GDM1 (cell line): ENCODE measurements around the gene OCA2.

Experiments
- DNase-seq: peaks from one replicate; lab custom pipeline; 2025; lab: John Stamatoyannopoulos, UW

Gene OCA2

DNA sequence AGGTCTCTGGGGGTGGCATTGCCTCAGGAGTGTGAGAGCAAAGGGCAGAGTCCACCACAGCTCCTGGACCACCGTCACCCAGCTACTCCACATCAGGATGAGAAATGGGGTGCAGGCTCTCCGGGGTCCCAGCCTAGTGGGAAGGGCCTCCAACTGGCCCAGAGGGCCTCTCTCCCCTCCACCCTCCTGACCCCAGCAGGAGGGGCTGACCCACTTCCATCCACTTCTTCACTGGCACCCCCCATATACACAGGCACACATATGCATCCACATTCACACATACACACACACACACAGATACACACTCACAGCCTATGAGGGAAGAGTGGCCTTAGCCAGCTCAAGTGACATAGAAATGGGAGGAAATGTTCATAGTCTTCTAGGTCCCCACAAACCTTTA is 286.0 kb downstream of the OCA2 start:
- DNase-seq = no peak

DNA sequence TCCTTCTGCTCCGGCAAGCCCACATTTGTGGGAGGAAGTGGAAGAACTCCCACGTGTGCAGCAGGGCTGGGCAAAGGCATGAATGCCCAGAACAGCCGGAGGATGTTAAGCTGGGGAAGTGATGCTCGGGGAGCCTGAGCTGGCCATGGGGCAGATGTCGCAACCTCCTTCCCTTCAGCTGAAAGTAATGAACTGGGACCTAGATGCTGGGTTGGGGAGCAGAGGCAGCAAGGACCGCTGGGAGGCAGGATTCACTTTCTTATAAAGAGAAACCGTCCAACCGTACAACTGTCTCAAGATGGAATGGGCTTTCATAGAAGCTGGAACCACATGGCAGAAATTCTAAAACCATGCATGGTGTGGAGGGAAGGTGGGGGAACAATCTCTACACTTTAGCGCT is 290.9 kb downstream of the OCA2 start:
- no peak for DNase-seq

DNA sequence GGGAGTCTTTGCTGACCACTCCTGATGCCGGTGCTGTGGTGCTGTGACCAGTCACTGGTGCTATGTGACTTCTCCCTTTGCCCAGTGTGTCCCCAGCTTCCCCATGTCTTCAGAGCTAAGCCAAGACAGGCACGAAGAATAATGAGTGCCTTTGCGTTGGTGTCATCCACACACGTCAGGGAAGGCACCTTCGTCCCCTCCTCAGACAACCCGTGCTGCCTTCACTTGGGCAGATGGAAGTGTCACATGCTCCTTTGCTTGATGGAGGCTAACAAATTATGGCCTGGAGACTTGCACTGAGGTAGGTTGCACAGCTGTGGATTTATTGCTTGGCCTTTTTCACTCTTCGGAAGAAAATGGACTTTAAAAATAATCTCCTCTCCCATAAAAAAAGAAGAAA is 291.8 kb downstream of the OCA2 start:
- no peak for DNase-seq

DNA sequence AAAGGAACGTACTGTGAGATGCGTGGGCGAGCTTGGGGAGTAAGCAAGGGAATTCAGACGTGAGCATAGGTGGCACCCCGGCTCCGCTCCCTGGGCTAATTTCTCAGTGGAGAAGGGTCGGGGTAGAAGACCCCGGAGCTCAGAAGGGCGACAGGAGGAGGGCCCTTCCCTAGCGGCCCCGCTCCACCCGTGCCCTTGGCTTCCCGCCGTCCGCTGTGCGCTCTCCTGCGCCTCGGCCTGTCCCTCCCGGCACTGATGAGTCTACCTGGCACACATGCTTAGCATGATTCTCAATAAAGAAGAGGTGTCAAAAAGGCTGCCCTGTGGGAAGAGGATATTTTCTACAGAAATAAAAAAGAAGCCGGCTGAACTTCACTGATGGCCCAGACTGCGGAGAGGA is 292.7 kb downstream of the OCA2 start:
- no peak for DNase-seq

DNA sequence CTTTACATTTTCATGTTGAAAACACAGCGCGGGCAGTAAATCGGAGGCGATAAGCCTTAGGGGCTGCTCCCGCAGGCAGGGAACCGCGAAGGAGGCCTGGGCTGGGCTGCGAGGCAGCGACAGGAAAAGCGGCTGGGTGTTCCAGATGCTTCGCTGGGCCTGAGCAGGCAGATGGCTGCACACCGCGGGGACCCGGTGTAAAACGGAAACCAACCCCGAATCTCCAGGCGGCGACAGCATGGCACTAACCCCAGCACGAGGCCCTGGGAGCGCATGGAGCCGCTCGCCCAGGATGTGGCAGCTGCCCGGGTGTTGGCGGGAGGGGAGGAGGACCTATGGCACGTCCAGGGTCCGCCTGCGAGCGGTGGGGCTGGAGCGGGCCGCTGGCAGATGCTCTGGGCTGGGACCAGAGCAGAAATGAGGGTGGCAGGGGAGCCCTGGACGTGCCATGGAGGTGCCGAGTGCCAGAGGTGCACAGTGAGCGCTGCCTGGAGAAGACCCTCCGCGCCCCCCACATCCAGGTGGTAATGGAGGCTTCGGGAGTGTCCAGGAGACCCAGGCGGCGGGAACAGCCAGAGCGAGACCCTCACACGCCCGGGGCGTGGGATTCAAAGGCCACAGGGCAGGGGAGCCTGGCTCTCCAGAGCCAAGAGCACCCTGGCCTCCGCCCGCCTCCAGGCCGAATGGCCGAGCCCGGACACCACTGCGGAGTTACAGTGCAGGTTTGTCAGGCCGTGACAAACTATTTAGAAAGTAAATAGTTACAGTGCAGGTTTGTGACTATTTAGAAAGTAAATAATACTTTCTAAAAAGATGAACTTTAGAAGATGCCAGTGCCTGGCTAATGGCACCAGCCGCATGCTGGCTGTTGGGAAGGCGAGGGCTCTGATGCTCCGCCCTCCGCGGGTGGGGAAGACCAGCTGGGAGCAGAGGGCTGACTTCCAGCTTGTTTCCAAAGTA is 293.6 kb downstream of the OCA2 start:
- no peak for DNase-seq

DNA sequence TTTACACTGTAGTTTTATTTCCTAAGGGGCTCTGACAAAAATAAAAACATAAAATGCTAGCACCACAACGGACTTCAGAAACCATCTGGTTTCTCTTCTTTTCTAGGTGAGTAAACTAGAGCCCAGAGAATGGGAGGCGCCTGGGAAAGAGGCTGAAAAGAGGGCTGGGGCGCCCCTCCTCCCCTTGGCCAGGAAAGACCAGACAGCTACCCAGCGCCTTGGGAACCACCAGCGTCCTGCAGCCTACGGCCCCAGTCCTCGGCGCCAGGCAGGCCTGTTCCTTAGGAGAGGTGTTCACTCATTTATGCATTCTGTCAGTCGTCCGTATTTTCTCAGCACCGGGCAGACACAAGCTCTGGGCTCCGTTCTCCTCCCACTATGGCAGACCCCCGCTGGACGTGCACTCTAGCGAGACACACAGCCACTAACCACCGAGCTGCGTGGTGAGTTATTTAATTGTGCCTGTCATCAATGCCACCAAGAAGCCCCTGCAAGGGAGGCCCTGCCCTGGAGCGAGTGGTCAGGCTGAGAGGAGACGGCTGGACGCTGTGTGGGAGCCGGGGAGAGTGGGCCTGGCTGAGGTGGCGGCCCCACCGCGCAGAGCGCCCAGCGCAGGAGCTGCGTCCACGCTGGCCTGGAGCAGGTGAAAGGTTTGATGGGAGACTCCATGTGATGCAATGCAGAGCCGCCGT is 294.4 kb downstream of the OCA2 start:
- DNase-seq = no peak

DNA sequence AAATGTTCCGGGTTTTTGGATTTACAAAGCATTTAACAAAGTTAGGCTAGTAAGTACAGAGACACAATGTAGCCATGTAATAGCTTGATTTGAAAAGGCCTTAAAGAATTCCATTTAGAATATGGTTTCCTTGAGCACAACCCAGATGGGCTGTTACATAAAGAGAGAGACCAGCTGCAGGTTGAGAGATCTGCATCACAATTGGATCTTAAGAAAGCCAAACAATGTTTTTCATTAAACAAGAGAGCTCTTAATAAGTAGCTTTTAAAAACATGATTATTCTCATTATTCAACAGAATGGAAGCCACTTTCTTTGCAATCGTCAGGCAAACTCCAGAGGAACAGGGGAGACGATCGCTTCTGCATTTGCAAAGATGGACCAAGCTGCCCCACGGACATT is 300.3 kb downstream of the OCA2 start:
- no peak for DNase-seq

DNA sequence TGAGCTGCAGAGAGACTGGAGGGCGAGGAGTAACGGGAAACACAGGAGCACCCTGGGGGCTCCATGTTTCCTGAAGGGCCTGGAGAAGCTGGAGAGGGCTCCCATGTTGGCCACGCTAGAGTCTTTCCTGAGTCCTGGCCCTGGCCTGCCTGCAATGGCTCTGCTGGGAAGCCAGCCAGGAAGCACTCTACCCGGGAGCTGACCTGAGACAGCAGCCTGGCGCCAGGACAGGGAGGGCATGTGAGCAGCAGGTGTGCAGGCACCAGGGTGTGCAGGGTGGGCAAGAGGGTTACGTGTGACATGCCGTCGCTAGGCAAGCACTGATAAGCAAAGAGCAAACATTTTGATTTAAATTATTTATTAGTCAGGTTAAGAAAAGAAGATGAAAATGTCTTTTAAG is 301.4 kb downstream of the OCA2 start:
- no peak for DNase-seq

DNA sequence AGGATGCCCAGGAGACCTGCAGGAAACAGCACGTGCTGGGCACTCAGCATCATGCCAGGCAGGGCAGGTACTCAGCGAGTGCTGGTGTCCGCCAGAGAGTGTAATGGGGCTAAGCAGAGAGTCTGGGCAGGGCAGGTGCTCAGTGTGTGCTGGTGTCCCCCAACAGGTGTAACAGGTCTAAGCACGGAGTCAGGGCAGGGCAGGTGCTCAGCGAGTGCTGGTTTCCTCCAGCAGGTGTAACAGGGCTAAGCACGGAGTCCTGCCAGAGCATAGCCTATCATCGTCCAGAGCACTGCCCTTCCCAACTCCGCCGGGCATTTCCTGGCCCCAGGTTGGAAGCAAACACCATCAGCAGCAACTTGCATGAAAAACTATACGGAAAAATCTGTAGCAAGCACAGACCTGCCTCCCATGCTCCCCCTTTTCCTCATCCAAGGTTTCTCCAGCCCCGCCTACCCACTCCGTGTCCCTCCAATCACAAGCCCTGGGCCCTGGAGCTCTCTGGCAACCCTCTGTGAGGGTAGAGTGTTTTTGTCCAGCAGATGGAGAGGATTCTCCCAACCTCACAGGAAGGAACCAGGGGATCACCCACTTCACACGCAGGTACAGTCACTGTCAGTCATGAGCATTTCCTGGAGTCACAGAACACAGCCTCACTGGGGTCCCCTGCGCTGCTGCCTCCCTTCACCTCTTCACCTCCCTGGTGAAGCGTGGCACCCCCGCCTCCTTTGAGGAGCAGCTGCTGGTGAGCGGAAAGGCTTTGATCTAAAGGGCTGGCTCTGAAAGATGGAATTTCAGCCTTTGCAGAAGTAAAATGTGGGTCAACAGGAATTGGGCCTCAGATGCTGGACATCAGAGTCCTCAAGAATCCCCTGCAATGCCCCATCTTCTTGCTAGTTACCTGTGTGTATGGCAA is 302.5 kb downstream of the OCA2 start:
- no peak for DNase-seq

DNA sequence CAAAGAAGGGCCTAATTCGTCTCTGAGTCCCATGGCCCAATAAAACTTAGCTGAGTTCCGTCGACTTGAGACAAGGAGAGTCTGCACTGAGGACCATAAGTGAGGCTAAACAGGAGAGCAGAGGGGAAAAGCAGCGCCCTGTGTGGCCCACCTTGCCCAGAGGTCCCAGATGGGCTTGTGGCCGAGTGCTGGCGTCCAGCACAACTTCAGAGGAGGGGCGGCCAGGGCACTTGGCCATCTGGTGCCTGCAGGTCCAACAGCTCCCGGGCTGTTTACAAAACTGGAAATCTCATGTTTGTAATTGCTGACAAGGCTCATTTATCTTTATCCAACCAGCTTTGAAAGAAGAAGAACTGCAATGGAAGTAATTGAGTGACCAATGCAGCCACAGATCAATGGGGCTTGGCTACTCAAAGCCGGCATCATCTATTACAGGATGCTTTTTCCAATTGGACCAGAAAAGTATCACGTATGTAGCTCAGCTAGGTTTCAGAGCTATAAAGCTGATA is 306.3 kb downstream of the OCA2 start:
- no peak for DNase-seq

DNA sequence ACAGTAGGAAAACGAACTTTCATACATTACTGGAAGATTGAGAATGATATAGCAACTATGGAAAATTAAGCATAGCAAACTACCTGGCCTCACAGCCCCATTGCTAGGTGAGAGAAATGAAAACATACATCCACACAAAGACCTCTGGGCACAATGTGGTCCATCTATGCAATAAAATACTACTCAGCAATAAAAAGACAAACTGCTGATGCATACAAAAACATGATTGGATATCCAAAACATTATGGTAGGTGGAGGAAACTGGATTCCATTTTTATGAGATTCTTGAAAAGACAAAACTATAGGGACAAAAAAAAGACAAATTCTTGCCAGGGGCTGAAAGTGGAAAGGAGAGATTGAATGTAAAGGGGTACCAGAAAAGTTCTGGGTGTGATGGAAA is 308.8 kb downstream of the OCA2 start:
- DNase-seq = no peak

DNA sequence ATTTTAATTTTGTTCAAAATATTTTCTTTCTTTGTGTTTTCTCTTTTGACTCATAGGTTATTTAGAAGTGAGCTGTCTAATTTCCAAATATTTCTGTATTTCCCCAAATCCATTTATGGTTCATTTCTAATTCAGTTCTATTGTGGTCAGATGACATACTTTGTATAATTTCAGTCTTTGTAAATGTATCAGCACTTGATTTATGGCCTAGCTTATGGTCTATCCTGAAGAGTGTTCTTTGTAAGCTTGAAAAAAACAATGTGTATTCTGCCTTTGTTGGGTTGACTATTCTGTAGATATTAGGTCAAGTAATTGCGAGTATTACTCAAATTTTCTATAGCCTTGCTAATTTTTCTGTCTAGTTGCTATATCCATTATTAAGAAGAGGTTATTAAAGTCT is 311.2 kb downstream of the OCA2 start:
- no peak for DNase-seq

DNA sequence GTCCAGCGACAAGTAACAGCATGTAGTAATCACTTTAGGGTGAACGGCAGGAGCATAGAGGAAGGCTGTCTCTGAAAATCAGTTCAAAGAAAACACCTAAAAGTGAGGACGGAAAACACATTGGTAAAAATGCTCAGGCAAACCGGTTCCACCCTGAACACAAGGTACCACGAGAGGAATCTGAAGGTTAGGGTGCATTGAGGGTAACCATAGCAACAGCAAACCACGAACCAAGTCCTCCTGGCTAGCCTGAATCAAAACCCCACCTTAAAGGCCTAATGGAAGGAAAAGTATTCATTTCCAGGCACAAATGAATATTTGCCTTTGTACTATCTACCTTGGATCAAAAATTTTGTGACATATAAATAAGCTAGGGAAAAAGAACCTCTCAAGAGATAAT is 315.0 kb downstream of the OCA2 start:
- no peak for DNase-seq

DNA sequence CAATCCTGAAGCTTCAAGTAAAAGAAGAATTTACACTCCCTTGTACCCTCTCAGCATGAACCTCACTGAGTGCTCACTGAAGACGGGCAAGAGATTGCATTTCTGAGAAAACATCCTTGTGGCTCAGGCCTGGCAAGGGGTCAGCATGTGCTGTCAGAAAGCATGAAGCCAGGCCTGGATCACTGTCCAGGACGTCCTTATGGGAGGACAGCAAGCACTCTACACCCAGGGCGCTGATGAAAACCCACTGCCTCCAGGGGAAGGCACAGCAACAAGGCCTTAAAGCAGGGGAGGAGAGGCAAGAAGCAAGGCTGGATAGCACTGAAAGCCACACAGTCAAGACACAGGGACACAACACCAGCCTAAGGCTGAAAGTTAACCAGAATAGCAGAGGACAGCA is 315.4 kb downstream of the OCA2 start:
- DNase-seq = no peak

DNA sequence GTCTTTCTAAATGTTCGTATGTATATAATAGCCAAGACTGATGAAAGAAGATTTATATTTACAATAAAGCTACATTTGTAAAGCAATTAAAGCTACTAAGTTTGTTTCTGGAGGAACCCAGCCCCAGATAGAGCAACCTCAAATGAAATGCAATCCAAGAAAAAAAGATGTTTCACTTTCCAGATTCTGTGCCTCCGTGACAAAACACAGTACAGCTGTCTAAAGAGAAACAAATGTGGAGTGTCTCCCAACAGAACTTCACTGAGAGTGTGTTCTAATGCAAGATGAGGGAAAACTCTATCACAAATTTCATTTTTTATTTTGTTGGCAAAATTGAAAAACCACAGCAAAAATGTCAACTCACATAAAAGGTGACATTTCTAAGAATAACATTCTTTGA is 317.0 kb downstream of the OCA2 start:
- DNase-seq = no peak

DNA sequence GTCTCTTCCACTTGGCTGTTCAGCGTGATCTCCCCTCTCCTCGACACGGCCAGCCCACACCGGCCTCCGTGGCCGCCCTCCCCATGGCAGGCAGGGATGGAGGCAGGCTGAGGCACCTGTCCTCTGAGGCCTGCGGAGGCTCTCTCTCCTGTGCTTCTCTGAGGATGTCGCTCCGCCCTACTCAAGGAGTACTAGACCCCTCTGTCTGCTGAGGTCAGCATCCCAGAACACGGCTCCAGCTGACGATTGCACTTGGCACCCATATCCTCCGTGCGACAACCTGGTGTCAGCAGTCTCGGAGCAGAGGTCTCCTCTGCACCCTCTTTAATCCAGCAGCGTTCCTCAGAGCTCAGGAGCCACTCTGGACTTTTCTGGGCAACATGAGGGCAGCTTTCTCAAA is 322.6 kb downstream of the OCA2 start:
- no peak for DNase-seq

DNA sequence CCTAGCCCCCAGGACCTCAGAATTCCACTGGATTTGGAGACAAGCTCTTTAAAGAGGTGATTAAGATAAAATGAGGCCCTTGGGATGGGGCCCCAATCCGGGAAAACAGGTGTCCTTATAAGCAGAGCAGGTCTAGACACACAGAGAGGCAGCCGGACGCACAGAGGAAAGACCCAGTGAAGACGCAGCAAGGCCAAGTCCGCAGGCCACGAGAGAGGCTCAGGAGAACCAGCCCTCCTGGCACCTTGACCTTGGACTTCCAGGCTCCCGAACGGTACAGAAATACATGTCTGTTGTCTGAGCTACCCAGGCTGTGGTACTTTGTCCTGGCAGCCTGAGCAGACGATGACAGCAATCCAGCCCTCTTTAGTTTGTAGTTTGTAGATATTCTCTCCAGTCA is 324.5 kb downstream of the OCA2 start:
- no peak for DNase-seq

DNA sequence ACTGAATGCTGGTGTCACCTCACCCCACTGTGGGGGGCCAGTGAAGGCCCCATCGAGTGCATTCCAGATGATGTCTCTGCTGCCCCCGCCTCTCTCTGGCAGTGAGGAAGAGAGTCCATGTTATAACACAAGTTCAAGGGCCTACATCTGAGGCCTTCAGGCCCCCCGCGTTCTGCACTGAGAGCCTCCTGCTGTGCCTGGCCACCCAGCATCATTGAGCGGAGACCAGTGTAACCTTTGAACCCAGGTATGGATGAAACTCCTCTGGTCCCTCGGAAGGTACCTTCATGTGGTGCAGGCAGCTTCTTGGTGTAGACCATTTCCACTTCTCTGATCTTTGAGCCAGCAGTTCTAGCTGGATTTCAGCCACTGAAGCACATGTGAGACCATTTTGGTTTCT is 324.9 kb downstream of the OCA2 start:
- no peak for DNase-seq

DNA sequence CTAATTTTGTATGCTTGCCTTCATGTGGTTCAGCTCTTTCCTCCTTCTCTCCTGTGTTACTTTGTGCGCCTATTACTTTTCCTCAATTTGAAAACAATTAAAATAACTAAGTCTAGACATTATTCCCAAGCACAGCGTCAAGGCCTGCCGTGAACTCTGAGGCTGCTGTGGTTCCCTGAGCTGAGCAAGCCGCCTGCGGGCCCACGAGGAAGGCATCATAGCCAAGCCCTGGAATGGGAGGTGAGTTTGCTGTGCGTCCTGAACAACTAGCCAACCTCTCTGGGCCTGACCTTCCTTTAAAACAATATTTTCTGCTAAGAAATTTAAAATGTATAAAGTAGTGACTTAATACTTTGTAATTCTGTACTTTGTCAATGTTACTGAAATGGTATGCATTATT is 327.2 kb downstream of the OCA2 start:
- DNase-seq = no peak

DNA sequence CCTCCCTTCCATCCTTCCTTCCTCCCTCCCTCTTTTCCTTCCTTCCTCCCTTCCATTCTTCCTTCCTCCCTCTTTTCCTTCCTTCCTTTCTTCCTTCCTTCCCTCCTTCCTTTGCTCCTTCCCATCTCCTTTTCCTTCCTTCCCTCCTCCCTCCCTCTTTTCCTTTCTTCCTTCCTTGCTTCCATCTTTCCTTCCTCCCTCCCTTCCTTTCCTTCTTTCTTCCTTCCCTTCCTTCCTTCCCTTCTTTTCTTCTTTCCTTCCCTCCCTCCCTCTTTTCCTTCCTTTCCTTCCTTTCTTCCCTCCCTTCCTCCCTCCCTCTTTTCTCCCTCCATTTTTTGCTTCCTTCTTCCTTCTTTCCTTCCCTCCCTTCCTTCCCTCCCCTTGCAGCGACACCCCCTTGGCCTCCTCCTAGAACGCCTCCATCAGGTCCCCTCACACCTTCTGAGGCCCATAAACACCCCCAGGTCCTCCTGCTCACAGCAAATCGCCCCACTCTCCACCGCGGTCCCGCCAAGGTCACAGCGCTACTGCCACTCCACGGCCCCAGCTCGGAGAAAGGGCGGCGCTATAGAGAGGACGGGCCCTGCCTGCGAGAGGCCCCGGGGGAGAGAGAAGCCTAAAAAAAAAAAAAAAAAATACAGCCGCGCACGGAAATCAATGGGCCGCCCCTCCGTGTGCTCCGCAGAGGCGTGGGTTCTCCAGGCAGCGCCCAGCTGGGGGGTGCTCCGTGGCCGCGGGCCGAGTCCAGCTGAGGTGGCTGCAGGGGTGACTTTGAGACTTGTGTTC is 328.2 kb downstream of the OCA2 start:
- no peak for DNase-seq

DNA sequence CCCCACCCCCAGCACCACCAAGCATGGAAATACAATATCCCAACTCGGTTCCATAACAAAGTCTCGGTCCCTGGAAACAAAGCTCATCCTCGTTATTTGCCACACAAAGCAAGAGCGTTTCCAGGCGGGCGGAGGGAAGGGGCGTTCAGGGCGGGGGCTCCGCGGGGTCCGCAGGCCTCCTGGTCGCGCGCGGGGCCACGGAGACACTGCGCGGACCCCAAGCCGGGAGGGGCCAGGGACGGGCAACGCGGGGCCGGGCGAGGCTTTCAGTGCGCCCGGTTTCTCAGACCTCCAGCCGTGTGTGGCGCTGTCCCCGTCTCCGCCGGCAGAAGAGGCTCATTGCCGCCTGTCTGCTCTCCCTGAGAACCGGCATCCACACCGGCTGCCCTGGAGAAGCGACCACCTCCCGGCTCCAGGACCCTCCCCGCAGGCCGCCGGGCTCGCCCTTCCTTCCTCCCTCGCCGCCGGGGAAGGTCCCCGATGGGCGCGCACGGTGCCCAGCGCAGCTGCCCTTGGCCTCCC is 329.0 kb downstream of the OCA2 start:
- DNase-seq = no peak
